ENCODE measurements around the gene BET1.

BET1 gene

GRCh38 chr7:93984024-93984423 is 20.1 kb downstream of the BET1 start:
- H3K27ac ChIP-seq (ENCODE audit: low read length) = no peak overlapping the region
- H3K4me3 ChIP-seq (ENCODE audit: low read length in 2 of 2) = no peak overlapping the region
- H3K36me3 ChIP-seq (ENCODE audit: control insufficient read depth in 2 of 2, insufficient read depth in 2 of 2, low read length in 2 of 2) = no peaks in the 10 kb centered on the region
- H3K9ac ChIP-seq (ENCODE audit: low read length in 2 of 2) = no peak overlapping the region
- H3K27me3 ChIP-seq (ENCODE audit: control insufficient read depth in 1 of 2, insufficient read depth in 2 of 2, low read length in 2 of 2) = no peaks in the 10 kb centered on the region
- H3K4me1 ChIP-seq (ENCODE audit: control insufficient read depth, insufficient read depth, low read length) = no peaks in the 10 kb centered on the region
- H3K9me3 ChIP-seq (ENCODE audit: control insufficient read depth in 2 of 2, low read length in 2 of 2) = no peaks in the 10 kb centered on the region

DNA sequence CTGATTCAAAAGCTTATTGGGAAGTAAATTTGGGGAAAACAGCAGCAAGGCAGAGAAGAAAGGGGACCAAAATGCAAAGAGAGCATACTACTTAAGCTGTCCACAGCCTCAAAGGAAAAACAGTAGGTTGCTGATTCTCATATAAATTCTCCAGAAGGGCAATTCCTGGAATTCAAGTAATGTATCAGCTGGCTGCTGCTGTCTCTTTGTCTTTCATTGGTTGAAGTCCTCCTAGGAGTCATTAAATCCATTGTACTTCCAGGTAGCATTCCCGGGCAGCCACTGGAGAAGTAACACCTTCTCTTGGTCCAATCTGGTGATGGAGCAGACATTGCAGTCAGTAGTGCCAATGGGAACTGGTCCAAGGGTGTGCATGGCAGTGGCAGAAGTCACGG is 22.7 kb downstream of the BET1 start:
- Histone ChIP-seq H3K4me3 (ENCODE audit: low read length in 2 of 2) (no peak overlapping the region), H3K36me3 (ENCODE audit: control insufficient read depth in 2 of 2, insufficient read depth in 2 of 2, low read length in 2 of 2) (no peaks in the 10 kb centered on the region), H3K9me3 (ENCODE audit: control insufficient read depth in 2 of 2, low read length in 2 of 2) (no peaks in the 10 kb centered on the region), H3K4me1 (ENCODE audit: control insufficient read depth, insufficient read depth, low read length) (no peaks in the 10 kb centered on the region), H3K27ac (ENCODE audit: low read length) (no peak overlapping the region), H3K9ac (ENCODE audit: low read length in 2 of 2) (no peak overlapping the region), H3K27me3 (ENCODE audit: control insufficient read depth in 1 of 2, insufficient read depth in 2 of 2, low read length in 2 of 2) (no peaks in the 10 kb centered on the region)

GRCh38 chr7:93980744-93981479 is 23.2 kb downstream of the BET1 start:
- Histone ChIP-seq H3K4me1 (ENCODE audit: control insufficient read depth, insufficient read depth, low read length) (no peaks in the 10 kb centered on the region), H3K4me3 (ENCODE audit: low read length in 2 of 2) (no peak overlapping the region), H3K9ac (ENCODE audit: low read length in 2 of 2) (no peak overlapping the region), H3K27ac (ENCODE audit: low read length) (no peak overlapping the region), H3K9me3 (ENCODE audit: control insufficient read depth in 2 of 2, low read length in 2 of 2) (no peaks in the 10 kb centered on the region), H3K36me3 (ENCODE audit: control insufficient read depth in 2 of 2, insufficient read depth in 2 of 2, low read length in 2 of 2) (no peaks in the 10 kb centered on the region), H3K27me3 (ENCODE audit: control insufficient read depth in 1 of 2, insufficient read depth in 2 of 2, low read length in 2 of 2) (no peaks in the 10 kb centered on the region)

GRCh38 chr7:93977211-93977950 is 26.8 kb downstream of the BET1 start:
- no peaks in the 10 kb centered on the region for H3K4me1 ChIP-seq (ENCODE audit: control insufficient read depth, insufficient read depth, low read length)
- no peaks in the 10 kb centered on the region for H3K36me3 ChIP-seq (ENCODE audit: control insufficient read depth in 2 of 2, insufficient read depth in 2 of 2, low read length in 2 of 2)
- no peak overlapping the region for H3K27ac ChIP-seq (ENCODE audit: low read length)
- H3K4me3 ChIP-seq (ENCODE audit: low read length in 2 of 2) = no peak overlapping the region
- no peaks in the 10 kb centered on the region for H3K9me3 ChIP-seq (ENCODE audit: control insufficient read depth in 2 of 2, low read length in 2 of 2)
- no peaks in the 10 kb centered on the region for H3K27me3 ChIP-seq (ENCODE audit: control insufficient read depth in 1 of 2, insufficient read depth in 2 of 2, low read length in 2 of 2)
- no peak overlapping the region for H3K9ac ChIP-seq (ENCODE audit: low read length in 2 of 2)

- Histone ChIP-seq H3K4me3 (ENCODE audit: low read length in 2 of 2) (no peak overlapping the region), H3K27me3 (ENCODE audit: control insufficient read depth in 1 of 2, insufficient read depth in 2 of 2, low read length in 2 of 2) (no peaks in the 10 kb centered on the region), H3K9me3 (ENCODE audit: control insufficient read depth in 2 of 2, low read length in 2 of 2) (no peaks in the 10 kb centered on the region), H3K27ac (ENCODE audit: low read length) (no peak overlapping the region), H3K9ac (ENCODE audit: low read length in 2 of 2) (no peak overlapping the region), H3K36me3 (ENCODE audit: control insufficient read depth in 2 of 2, insufficient read depth in 2 of 2, low read length in 2 of 2) (no peaks in the 10 kb centered on the region), H3K4me1 (ENCODE audit: control insufficient read depth, insufficient read depth, low read length) (no peaks in the 10 kb centered on the region)
Measured at GRCh38 chr7:93973134-93973533, 31.0 kb downstream of the BET1 start.

- Histone ChIP-seq H3K4me1 (ENCODE audit: control insufficient read depth, insufficient read depth, low read length) (no peaks in the 10 kb centered on the region), H3K27ac (ENCODE audit: low read length) (no peak overlapping the region), H3K27me3 (ENCODE audit: control insufficient read depth in 1 of 2, insufficient read depth in 2 of 2, low read length in 2 of 2) (no peaks in the 10 kb centered on the region), H3K36me3 (ENCODE audit: control insufficient read depth in 2 of 2, insufficient read depth in 2 of 2, low read length in 2 of 2) (no peaks in the 10 kb centered on the region), H3K9me3 (ENCODE audit: control insufficient read depth in 2 of 2, low read length in 2 of 2) (no peaks in the 10 kb centered on the region), H3K9ac (ENCODE audit: low read length in 2 of 2) (no peak overlapping the region), H3K4me3 (ENCODE audit: low read length in 2 of 2) (no peak overlapping the region)
Measured at GRCh38 chr7:93972029-93972725, 32.0 kb downstream of the BET1 start.

DNA sequence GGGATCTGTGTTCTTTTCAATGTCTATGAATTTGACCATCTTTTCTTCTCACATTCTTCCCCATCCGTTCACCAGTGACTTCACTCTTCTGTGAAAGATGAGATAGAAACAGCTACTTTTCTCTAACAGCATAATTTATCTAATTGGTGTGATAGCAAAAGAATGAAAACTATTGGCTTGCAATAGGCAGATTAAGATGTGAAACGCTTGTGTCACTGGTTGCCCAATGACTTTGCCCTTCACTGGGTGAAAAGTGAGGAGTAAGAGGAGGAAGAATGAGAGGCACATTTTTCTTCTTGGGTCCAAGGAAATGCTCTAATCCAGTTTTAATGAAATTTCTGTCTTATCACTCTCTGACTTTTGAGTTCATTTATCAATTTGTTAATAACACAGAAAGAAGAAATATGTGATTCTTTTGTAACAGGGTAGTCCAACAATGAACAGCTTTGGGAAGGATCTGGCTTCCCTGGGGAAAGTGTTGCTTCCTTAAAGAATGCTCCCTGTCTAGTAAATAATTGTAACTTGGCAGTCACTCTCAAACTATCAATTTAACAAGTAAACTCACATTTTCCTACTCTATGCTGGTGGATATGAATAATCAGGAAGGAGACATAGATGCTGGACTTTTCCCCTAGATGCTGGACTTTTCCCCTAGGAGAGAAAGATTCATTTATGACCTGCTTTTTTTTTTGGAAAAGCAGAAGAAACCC is 35.1 kb downstream of the BET1 start:
- Histone ChIP-seq H3K27me3 (ENCODE audit: control insufficient read depth in 1 of 2, insufficient read depth in 2 of 2, low read length in 2 of 2) (no peaks in the 10 kb centered on the region), H3K4me1 (ENCODE audit: control insufficient read depth, insufficient read depth, low read length) (no peaks in the 10 kb centered on the region), H3K4me3 (ENCODE audit: low read length in 2 of 2) (no peak overlapping the region), H3K9ac (ENCODE audit: low read length in 2 of 2) (no peak overlapping the region), H3K27ac (ENCODE audit: low read length) (no peak overlapping the region), H3K36me3 (ENCODE audit: control insufficient read depth in 2 of 2, insufficient read depth in 2 of 2, low read length in 2 of 2) (no peaks in the 10 kb centered on the region), H3K9me3 (ENCODE audit: control insufficient read depth in 2 of 2, low read length in 2 of 2) (no peaks in the 10 kb centered on the region)

- no peak overlapping the region for H3K4me3 ChIP-seq (ENCODE audit: low read length in 2 of 2)
- no peaks in the 10 kb centered on the region for H3K4me1 ChIP-seq (ENCODE audit: control insufficient read depth, insufficient read depth, low read length)
- no peak overlapping the region for H3K9ac ChIP-seq (ENCODE audit: low read length in 2 of 2)
- no peak overlapping the region for H3K27ac ChIP-seq (ENCODE audit: low read length)
- H3K9me3 ChIP-seq (ENCODE audit: control insufficient read depth in 2 of 2, low read length in 2 of 2) = no peaks in the 10 kb centered on the region
- no peaks in the 10 kb centered on the region for H3K36me3 ChIP-seq (ENCODE audit: control insufficient read depth in 2 of 2, insufficient read depth in 2 of 2, low read length in 2 of 2)
- H3K27me3 ChIP-seq (ENCODE audit: control insufficient read depth in 1 of 2, insufficient read depth in 2 of 2, low read length in 2 of 2) = no peaks in the 10 kb centered on the region
Measured at GRCh38 chr7:93964813-93965212, 39.3 kb downstream of the BET1 start.

DNA sequence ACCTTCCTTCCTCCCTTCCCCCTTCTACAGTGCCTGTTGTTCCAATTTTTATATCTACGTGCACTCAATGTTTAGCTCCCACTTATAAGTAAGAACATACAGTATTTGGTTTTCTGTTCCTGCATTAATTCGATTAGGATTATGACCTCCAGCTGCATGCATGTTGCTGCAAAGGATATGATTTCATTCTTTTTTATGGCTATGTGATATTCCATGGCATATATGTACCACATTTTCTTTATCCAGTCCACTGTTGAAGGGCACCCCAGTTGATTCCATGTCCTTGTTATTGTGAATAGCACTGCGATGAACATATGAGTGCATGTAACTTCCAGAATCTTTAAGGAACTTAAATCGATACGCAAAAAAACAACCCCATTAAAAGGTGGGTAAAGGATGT is 39.9 kb downstream of the BET1 start:
- H3K4me3 ChIP-seq (ENCODE audit: low read length in 2 of 2) = no peak overlapping the region
- no peaks in the 10 kb centered on the region for H3K9me3 ChIP-seq (ENCODE audit: control insufficient read depth in 2 of 2, low read length in 2 of 2)
- no peaks in the 10 kb centered on the region for H3K36me3 ChIP-seq (ENCODE audit: control insufficient read depth in 2 of 2, insufficient read depth in 2 of 2, low read length in 2 of 2)
- H3K4me1 ChIP-seq (ENCODE audit: control insufficient read depth, insufficient read depth, low read length) = no peaks in the 10 kb centered on the region
- H3K27ac ChIP-seq (ENCODE audit: low read length) = no peak overlapping the region
- H3K27me3 ChIP-seq (ENCODE audit: control insufficient read depth in 1 of 2, insufficient read depth in 2 of 2, low read length in 2 of 2) = no peaks in the 10 kb centered on the region
- H3K9ac ChIP-seq (ENCODE audit: low read length in 2 of 2) = no peak overlapping the region

DNA sequence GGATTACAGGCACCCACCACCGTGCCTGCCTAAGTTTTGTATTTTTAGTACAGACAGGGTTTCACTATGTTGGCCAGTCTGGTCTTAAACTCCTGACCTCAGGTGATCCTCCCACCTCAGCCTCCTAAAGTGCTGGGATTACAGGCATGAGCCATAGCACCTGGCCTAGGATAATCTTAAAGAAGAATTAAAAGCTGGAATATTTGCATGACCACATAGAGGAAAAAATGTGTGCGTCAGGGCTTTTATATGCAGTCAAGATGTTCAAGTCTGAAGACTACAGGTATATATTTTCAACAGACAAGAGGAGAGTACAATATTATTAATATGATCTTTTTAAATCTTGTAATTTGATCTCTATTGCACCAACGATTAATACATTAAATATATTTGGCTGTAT is 43.2 kb downstream of the BET1 start:
- Histone ChIP-seq H3K27ac (ENCODE audit: low read length) (no peak overlapping the region), H3K9me3 (ENCODE audit: control insufficient read depth in 2 of 2, low read length in 2 of 2) (no peaks in the 10 kb centered on the region), H3K4me1 (ENCODE audit: control insufficient read depth, insufficient read depth, low read length) (no peaks in the 10 kb centered on the region), H3K36me3 (ENCODE audit: control insufficient read depth in 2 of 2, insufficient read depth in 2 of 2, low read length in 2 of 2) (no peaks in the 10 kb centered on the region), H3K4me3 (ENCODE audit: low read length in 2 of 2) (no peak overlapping the region), H3K27me3 (ENCODE audit: control insufficient read depth in 1 of 2, insufficient read depth in 2 of 2, low read length in 2 of 2) (no peaks in the 10 kb centered on the region), H3K9ac (ENCODE audit: low read length in 2 of 2) (no peak overlapping the region)
